ENCODE data around the gene RNLS.

The RNLS gene

DNA sequence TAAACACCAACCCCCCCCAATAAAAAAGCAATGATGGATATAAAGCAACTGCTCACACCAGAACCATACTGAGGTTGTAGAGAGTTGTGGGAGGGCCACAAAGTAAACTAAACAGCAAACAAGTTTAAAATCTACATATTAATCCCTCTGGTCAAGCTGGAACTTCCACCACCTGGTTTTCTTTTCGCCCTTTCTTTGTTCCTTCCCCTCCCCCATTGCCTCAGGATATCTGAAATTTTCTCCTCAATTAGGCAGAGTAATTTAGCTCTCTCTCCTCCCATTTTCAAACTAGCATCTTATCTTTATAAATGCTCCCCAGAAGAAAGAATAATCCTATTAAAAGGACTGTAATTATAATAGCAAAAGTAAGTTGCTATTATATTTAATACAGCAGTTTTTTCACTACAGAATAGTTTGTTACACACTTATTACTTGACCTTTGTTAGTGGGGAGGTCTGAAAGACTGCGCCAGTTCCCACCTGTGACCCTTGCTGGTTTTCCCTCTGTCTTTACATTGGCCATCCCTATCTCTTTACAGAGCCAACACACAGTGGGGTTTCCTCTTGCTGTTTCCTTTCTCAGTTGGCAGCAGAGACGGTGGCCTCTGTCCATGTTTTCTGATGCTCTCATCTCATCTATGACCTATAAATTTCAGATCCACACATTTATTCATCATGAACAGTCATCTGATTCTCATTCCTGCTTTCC lies 235.4 kb downstream of the RNLS start:
- no peak for DNase-seq (ENCODE audit: low spot score)
- TF ChIP-seq, protein P1, sequence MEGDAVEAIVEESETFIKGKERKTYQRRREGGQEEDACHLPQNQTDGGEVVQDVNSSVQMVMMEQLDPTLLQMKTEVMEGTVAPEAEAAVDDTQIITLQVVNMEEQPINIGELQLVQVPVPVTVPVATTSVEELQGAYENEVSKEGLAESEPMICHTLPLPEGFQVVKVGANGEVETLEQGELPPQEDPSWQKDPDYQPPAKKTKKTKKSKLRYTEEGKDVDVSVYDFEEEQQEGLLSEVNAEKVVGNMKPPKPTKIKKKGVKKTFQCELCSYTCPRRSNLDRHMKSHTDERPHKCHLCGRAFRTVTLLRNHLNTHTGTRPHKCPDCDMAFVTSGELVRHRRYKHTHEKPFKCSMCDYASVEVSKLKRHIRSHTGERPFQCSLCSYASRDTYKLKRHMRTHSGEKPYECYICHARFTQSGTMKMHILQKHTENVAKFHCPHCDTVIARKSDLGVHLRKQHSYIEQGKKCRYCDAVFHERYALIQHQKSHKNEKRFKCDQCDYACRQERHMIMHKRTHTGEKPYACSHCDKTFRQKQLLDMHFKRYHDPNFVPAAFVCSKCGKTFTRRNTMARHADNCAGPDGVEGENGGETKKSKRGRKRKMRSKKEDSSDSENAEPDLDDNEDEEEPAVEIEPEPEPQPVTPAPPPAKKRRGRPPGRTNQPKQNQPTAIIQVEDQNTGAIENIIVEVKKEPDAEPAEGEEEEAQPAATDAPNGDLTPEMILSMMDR (IDR thresholded peaks at IDR 0.05; ENCODE audit: borderline replicate concordance, control extremely low read depth, extremely low read depth, insufficient read depth, missing control alignments): no peak
- in situ Hi-C loops (cut with MboI; ENCODE audit: low sequenced_read_pairs, unreplicated experiment): no loop called here

DNA sequence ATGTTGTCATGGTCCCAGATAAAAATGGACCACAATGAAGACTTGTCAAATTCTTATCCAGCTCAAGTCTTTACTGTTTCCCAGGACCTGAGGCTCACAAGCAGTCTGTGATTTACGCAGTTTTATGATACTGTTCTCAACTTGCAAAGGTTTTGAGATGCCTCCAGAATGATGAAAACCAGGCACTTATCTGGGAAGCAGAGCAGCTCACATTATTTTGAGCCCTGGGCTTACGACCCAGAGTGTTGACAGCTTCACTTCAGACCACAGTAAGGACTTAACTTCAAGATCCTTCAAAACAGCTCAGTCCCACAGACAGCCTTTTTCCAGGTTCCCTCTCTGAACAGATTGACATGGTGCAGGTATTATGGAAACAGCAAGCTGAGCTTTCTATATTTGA lies 236.1 kb downstream of the RNLS start:
- TF ChIP-seq, protein P1 (IDR thresholded peaks at IDR 0.05; ENCODE audit: borderline replicate concordance, control extremely low read depth, extremely low read depth, insufficient read depth, missing control alignments): no peak
- DNase-seq (ENCODE audit: low spot score): no peak
- in situ Hi-C loops (cut with MboI; ENCODE audit: low sequenced_read_pairs, unreplicated experiment): no loop called here

DNA sequence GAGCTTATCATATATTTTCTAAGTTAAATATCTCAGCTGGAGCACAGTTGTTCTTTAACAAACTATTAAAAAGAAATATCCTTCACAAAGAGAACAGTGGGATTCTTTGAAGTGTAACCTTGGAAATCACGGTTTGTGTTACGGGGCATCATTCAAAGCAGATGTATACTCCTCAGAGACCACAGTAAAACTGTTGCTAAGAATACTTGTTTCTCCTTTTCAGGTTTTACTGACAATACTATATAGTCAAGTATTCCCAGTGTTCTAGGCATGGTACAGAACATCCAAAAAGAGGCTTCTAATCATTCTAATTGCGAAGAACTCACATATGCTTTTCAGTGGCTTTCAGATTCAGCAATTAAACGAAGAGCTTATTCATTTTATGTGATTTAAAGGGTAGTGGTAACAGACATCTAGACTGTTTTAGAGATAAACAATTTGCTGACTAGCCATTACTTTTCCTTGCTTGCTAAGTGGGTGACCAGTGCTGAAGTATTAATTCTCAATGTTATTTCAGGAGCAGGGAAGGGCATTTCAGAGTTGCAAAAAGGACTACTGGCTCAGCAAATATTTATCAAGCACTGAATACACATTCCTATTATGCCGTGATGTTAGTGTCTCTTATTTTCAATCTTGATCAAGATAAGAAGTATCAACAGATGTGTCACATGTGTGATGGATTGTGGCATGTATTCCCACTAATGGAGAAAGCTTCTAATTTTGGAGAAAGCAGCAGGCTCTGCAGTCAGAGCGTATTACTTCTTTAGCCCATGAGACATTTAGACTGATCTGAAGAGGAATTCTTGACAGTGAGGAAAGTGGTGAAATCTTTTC lies 236.8 kb downstream of the RNLS start:
- in situ Hi-C loops (cut with MboI; ENCODE audit: low sequenced_read_pairs, unreplicated experiment): no loop called here
- TF ChIP-seq, protein P1 (IDR thresholded peaks at IDR 0.05; ENCODE audit: borderline replicate concordance, control extremely low read depth, extremely low read depth, insufficient read depth, missing control alignments): no peak
- DNase-seq (ENCODE audit: low spot score): no peak

DNA sequence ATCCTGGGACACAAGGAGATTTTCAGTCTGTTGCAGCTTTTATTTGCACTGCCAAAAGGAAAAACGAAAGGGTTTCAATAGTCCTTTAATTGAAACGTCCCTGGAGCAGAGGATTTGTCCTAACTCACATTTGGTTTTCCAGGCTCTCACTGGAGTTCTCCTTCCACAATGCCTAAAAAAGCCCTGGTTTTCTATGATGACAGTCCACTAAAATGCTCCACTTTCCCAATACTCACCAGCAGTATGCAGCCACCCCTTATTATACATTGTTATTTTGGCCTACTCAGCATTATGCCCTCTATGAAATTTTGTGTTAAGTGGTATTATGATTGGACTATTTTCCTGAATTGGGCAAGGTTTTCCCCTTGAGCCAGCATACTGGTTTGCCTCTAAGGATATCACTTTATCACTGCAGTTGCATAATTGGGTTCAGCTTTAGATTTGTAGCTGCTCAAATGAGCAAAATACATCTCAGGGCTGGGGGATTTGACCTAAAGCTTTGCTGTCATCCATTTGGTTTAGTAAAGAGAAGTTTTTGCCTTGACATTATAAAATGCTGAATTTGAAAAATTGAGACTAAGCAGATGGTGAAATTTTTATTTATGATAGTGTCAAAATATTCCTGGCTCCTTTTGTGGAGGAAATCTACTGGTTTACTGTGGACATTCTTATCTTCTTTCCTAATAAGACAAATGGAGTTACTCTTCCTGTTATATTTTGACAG lies 239.2 kb downstream of the RNLS start:
- TF ChIP-seq, protein P1 (IDR thresholded peaks at IDR 0.05; ENCODE audit: borderline replicate concordance, control extremely low read depth, extremely low read depth, insufficient read depth, missing control alignments): no peak
- in situ Hi-C loops (cut with MboI; ENCODE audit: low sequenced_read_pairs, unreplicated experiment): no loop called here
- no peak for DNase-seq (ENCODE audit: low spot score)

DNA sequence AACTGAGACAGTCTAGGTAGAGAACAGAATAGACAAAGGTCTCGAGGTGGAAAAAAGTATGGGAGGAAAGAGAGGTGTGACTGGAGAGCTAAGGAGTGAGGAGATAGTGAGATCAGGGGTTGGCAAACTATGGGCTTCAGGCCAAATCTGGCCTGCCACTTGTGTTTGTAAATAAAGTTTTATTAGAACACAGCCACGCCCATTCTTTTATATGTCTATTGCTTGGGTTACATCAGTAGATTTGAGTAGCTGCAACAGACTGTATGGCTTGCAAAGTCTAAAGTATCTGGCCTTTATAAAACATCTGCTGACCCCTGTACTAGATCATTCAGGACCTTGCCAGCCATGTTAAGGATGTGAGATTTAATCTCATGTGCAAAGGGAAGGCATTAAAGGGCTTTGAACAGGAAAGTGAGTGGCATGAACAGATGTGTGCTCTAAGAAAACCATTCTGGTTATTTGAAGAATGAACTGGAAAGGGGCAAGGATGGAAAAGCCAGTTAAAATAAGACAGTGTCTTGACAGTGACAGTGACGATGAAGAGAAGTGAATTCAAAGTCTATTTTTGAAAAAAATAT lies 240.3 kb downstream of the RNLS start:
- TF ChIP-seq, protein P1 (IDR thresholded peaks at IDR 0.05; ENCODE audit: borderline replicate concordance, control extremely low read depth, extremely low read depth, insufficient read depth, missing control alignments): no peak
- in situ Hi-C loops (cut with MboI; ENCODE audit: low sequenced_read_pairs, unreplicated experiment): no loop called here
- DNase-seq (ENCODE audit: low spot score): no peak

DNA sequence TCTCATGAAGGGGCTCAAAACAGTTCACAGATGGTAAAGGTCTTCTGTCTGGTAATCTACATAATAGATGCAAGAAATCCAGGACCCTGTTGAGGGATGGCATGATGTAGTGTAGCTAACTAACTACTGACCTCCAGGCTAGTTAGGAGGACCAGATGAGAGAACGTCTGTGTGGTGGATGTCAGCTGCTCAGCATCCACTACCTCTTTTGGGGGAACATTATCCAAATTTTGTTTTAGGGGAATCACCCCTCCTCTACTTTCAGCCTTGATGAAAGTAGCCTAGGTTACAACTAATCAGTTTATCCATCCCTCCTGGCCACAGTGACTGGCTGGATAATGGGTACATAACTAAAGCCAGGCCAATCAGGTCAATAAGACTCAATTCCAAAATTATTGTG lies 246.0 kb downstream of the RNLS start:
- TF ChIP-seq, protein P1 (IDR thresholded peaks at IDR 0.05; ENCODE audit: borderline replicate concordance, control extremely low read depth, extremely low read depth, insufficient read depth, missing control alignments): no peak
- DNase-seq (ENCODE audit: low spot score): no peak

More for the DNA sequence above, 246.0 kb downstream of the RNLS start:
- in situ Hi-C loops (cut with MboI; ENCODE audit: low sequenced_read_pairs, unreplicated experiment): no loop called here
